Putamen (tissue), 1 donor: Measurements from ENCODE around the gene SNX12.
A peak's percentile ranks its signal among the peaks of the same experiment; 100 is the strongest.

ENCODE experiments used
- DNase-seq: peaks from one replicate; pipeline ENCODE4 v3.0.0-alpha.2; 2016; ENCODE audit warnings: low spot score

SNX12 gene

GRCh38 chrX:71068044-71068918, at the start of gene SNX12:
Gene SNX12, minus strand, starts transcription at chrX:71068334. Its CDS starts 28 bp downstream, at chrX:71068306.
- peak; percentile 92 for DNase-seq

GRCh38 chrX:71117358-71117757, 49.2 kb upstream of the SNX12 start:
- no peak for DNase-seq

- DNase-seq: no peak
Observed at GRCh38 chrX:71111921-71112431, 43.8 kb upstream of the SNX12 start.

- no peak for DNase-seq
Observed at GRCh38 chrX:71111141-71111843, 43.2 kb upstream of the SNX12 start, which contains the start of gene IL2RG. Gene IL2RG, minus strand, starts transcription at chrX:71111577. Its CDS starts 38 bp downstream, at chrX:71111539.

GRCh38 chrX:71109051-71109450, 40.9 kb upstream of the SNX12 start:
- DNase-seq: no peak

- DNase-seq: no peak
Observed at GRCh38 chrX:71107762-71108360, 39.7 kb upstream of the SNX12 start.

GRCh38 chrX:71107245-71107644, 39.1 kb upstream of the SNX12 start:
- DNase-seq: no peak

- no peak for DNase-seq
Observed at GRCh38 chrX:71106427-71106826, 38.3 kb upstream of the SNX12 start, which contains the start of gene CXorf65. Gene CXorf65, minus strand, starts transcription at chrX:71106740. Its CDS starts 184 bp downstream, at chrX:71106556.

GRCh38 chrX:71105628-71106027, 37.5 kb upstream of the SNX12 start:
- no peak for DNase-seq

- DNase-seq: no peak
Observed at GRCh38 chrX:71103110-71103983, 35.2 kb upstream of the SNX12 start.

- DNase-seq: no peak
Observed at GRCh38 chrX:71102292-71102691, 34.2 kb upstream of the SNX12 start.

- DNase-seq: no peak
Observed at GRCh38 chrX:71100581-71101505, 32.7 kb upstream of the SNX12 start.

GRCh38 chrX:71099736-71100135, 31.6 kb upstream of the SNX12 start:
- no peak for DNase-seq

- DNase-seq: no peak
Observed at GRCh38 chrX:71098951-71099506, 30.9 kb upstream of the SNX12 start.

- DNase-seq: peak; percentile 39
Observed at GRCh38 chrX:71098302-71098701, 30.2 kb upstream of the SNX12 start.

GRCh38 chrX:71096760-71097032, 28.6 kb upstream of the SNX12 start:
- DNase-seq: no peak

- DNase-seq: no peak
Observed at GRCh38 chrX:71095981-71096759, 28.0 kb upstream of the SNX12 start.

- peak; percentile 91 for DNase-seq
Observed at GRCh38 chrX:71095555-71095980, 27.4 kb upstream of the SNX12 start, which contains the start of gene FOXO4. Gene FOXO4, plus strand, starts transcription at chrX:71095851. Its CDS starts 678 bp downstream, at chrX:71096529.

- no peak for DNase-seq
Observed at GRCh38 chrX:71095033-71095432, 26.9 kb upstream of the SNX12 start.
